Globus pallidus (tissue), 1 donor: ENCODE measurements around the gene FMNL1.
A peak's percentile ranks its signal among the peaks of the same experiment; 100 is the strongest.

ENCODE experiments used
- DNase-seq: peaks from one replicate; pipeline ENCODE4 v3.0.0-alpha.2; 2015; ENCODE audit warnings: low spot score

Gene FMNL1

DNA sequence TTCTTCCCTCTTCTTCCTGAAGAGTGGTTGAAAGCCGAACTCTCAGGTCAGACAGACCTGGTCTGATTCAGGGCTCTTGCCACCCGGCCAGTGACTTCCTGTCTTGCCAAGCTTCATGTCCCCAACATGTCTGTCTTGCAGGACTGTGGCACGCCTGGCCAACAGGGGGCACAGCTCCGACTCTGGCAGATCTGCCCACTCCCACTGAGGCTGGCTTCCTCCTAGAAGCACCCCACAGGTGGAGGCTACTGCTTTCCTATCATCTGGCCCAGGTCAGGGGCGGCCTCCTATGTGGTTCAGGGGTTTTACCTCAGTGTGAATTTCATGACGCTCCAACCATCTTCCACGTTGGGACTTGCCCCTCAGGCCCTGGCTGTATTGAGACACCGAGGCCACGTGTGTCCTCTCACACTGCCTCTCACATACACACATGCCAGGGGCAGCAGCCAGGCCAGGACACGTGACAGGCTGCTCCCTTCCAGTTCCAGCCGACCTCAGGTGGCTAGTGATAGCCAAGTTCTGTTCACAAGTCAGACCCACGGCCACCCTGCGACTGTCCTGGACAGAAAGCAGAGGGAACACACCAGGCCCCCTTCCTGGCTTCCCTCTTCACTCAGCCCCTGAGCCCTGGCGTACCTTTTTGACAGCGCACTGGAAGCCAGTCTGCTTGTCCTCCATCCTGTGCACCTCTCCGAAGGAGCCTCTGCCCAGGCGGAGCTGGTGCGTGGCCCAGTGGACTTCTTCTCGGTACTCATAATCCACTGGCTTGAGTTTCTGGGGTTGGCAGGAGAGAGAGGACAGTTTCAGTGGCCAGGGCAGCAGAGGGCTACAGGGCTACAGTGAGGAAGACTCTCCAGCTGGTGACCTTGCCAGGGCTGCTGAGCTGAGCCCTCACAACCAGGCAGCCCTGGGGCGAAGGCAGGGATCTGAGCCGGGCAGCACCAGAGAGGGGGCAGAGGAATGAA lies 62.8 kb downstream of the FMNL1 start:
- no peak for DNase-seq

DNA sequence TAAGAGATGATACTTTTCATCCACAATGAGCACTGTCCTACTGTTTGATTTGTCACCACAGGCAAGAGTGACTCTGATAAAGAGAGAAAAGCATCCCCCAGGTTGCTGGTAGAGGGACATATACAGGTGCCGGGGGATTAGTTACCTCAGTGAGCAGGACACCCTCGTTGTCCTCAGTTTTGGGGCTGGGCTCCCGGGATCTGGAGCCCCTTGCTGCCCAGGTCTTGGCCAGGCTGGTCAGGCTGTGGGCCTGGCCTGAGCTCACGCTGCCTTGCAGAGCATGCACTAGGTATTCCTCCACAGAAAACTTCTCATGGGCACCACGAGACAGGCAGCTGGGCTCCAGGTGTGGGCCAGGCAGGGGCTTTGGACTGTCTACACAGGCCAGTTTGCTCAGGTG lies 64.6 kb downstream of the FMNL1 start:
- DNase-seq = no peak

DNA sequence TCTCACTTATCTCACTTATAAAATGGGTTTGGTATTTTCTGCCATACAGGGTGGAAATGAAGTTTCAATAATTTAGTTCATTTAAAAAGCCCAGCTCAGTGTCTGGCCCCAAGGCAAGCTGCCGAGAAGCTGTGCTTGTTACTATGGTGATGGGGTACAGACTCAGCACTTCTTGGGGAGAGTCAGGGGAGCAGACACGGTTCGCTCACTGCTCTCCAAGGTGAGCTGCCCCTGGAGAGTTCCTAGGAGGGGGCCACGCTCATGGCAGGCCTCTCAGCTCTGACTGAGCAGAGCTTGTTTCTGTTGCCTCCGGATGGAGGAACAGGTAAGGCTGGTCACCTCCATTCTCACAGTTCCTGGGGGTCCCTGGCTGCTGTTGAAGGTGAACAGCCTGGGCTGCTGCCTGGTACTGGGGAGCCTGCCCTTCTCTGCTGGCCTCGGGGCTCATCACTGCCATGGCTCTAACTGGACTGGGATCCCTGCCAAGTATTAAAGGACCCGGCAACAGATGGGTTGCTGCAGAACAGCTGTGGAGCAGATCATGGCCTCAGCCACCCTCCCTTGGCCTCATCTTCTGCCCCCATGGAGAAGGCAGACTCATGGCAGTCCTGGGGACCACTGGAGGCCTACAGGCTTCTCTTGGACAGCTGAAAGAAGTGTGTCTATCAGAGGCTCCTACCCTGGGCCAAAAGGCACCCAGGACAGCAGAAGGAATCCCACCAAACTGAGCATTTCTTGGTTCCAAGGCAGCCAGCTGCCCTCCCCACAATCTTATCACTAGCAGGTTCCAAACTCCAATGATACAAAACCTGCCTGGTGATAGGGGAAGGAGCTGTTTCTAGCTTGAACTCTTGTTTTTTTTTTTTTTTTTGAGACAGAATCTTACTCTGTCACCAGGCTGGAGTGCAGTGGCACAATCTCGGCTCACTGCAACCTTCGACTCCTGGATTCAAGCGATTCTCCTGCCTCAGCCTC lies 66.1 kb downstream of the FMNL1 start:
- no peak for DNase-seq

DNA sequence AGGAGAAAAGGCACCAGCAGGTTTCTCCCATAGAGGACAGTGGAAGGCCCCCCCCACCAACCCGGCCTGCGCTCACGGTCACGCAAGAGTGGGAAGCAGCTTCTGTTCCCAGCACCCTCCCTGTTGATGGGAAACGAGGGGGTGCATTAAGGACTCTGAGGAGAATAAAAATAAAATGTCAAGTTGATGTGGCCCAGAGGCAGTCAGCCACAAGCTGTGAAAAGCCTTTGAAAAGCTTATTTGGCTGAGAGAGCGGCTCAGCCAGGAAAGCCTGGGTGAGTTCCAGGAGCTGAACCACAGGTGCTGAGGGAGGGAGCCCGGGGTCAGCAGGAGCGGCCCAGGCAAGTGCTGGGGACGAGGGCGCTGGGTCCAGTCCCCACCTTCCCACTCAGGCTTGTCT lies 67.1 kb downstream of the FMNL1 start:
- peak; percentile 45 for DNase-seq

DNA sequence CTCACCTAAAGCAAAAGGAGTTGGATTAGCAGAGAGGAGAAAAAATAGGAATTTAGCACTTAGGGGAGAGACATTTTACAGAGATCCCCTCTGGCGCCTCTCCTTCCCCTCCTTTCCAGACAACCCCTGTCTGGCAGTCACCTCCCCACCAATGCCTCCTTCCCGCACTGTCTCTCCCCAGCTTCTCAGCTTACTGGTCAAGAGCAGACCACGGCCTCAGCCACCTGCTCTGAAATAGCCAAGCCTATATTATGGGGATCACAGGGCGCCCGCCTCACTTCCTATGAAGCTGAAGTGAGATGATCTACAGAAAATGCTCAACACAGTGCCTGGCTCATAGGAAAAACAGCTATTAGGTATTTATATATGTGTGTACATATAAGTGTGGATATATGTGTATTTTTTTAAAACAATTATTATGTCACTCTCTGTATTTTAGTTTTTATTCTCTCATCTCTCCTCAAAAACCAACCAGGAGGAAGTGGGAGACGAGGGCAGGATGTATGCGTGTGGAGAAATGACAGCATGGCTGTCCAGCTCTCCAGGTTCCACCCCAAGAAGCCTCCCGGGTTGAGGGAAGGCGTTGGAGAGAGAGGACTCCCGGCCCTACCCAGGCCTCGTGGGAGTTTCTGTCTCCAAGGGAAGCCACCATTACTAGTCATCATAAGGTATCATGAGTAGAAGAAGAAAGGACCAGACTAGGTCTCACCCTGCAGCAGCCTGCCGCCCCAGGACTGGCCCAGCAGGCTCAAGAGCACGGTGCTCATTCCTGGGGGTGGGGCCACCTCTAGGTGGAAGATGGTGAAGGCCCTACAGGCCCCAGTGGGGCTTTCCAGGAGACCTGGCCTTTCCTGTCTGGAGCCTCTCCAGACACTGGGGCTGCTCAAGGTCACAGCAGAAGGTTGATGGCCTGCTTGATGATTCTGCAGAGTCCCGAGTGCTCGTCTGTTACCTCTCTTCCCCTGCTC lies 67.9 kb downstream of the FMNL1 start:
- no peak for DNase-seq

DNA sequence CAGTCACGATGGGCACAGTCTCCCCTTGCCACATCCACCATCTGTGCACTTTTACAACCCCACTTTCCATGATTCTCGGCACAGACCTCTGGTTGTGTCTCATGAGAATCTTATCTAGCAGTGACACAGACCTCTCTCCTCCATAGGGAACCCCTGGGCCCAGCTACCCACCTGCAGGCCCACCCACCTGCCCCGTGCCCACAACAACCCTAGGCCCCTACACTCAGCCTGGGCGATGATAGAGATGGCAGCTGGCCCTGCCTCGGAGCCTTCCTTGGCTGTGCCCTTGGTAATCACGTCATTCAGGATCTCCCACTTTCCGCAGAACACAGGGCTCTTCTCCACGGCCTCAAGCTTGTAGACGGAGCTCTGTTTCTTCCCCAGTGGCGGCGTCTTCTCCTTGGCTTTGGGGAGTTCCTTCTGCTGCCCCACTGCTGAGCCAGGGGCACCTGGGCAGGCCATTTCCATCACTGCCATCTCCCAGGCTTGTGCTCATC lies 68.6 kb downstream of the FMNL1 start:
- no peak for DNase-seq

DNA sequence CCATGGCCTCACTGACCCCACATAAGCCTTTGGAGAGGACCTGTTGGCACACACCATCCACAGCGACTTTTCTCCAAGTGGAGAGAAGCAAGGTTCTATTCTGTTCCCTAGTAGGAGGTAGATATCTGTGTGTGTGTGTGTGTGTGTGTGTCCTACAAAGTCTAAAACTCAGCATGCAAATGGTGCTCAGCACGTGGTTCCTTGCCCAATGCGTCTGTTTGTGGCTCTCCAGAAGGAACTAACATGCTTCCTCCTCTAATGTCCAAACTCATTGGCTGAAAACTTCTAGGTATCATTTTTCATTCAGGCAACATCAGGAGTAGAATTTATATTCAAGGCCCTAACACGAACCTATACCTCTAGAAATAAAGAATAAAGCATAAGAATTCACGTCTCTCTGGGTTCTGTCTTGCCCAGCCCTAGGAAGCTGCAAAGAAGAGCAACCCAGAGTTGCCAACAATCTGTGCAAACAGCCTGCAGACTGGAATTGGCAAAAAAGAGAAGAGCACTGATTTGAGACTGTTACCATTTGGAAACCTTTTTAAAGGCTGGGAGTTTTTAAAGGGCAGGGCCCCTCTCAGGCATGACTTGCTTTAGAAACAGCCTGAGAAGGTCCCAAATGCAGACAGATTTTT lies 69.6 kb downstream of the FMNL1 start:
- DNase-seq = peak; percentile 49

DNA sequence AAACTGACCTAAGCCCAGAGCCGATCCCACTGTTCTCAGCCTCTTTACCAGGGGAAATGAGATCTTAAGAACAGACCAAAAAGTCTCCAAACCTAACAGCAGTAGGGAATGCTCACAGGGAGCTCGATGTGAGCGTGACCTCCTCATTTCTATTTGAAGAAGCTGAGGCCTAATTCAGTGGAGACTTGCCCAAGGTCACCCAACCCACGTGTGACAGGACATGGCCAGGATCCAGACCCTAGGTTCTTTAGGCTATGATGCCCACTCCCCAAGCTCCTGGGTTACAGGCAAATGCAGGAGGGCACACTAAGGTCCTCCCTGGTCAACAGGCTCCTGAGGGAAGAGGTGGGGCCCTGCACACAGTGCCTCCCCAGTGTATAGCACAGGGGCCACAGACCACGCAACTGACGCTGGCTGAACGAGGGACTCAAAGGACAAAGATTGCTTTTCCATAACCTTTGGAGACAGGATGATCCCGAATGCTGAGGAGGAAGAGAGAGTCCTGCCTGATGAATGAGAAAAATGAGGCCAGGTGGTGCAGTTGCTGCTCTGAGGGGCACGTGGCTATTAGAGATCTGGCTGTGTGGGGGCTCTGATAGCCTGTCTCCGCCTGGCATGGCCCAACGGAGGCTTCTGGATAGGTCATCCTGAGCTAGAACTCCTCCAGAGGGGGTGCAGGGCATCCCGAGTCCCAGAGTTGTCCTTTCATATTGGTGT lies 71.2 kb downstream of the FMNL1 start:
- no peak for DNase-seq

DNA sequence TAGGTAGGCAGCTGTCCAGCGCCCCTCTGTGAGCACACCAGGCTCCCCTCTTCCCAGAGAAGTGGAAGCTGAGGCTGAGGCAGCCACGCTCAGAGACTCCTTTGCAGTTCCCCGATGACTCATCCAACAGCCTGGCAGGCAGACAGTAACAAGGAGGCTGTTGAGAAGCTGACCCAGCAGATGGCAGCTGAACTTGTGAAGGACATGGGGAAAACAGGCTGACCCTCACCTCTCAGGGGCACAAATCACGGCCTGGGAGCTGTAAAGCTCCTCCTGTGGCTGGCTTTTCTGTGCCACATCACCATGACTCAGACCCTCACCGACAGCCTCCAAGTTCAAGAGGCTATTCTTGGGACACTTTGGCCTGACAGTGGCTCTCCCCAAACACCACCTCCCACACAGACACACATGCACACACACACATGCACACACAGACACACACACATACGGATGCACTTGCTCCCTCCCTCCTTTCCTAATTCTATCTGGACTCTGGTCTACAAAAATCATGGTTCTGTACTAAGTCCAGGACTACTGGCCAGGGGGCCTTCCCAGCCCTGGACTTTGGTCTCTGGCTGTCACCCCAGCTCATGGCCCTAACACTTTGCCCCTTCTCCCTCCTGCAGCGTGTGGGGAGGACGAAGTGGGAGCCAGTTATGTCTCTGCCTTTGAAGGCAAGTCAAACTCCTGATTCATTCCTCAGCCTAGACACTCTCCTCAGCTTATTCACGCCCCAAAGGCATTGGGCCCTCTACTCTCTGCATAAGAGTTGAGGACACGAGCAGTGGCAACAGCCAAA lies 71.9 kb downstream of the FMNL1 start:
- peak; percentile 66 for DNase-seq

DNA sequence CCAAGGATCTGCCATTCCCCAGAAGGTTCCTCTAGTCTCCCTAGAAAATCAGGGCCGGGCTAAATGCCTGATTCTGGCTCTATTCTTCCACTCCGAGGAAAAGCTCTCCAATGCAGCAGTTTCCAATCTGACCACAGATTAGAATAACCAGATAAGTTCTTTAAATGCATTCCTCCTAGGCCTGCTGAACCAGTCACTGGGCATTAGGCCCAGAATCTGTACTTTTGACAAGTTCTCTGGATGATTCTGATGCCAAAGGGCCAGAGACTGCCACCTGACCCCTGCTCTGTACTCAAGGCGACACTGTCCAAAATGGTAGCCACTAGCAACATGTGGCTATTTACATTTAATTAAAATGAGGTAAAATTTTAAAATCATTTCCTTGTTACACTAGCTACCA lies 72.8 kb downstream of the FMNL1 start:
- DNase-seq = no peak

DNA sequence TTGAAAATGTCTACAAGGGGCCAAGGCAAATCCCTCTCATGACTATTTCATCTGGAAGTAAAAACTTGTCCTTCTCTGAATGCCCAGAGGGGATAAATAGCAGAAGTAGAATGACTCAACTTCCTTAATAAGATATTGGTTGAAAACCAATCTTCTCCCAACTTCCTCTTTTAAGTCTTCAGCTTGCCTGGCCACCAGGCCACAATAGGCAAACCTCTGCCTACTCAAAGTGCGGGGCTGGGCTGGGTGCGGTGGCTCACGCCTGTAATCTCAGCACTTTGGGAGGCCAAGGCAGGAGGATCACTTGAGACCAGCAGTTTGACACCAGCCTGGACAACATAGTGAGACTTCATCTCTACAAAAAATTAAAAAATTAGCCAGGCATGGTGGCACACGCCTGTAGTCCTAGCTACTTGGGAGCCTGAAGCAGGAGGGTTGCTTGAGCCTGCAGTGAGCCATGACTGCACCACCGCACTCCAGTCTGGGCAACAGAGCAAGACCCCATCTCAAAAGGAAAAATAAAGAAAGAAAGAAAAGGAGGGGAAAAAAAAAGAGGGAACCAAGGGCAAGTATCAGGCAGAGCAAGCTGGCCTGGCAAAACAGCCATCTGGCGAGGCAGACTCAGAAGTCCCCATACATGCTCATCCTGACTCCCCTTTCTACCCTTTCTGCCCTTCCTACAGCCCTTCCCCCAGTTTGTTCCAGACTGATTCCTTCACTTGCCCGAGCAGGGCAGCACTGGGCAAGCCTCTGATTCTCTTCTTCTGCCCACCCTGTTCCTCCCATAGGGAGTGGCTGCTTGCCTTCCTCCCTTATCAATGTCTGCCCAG lies 74.5 kb downstream of the FMNL1 start:
- peak; percentile 57 for DNase-seq

DNA sequence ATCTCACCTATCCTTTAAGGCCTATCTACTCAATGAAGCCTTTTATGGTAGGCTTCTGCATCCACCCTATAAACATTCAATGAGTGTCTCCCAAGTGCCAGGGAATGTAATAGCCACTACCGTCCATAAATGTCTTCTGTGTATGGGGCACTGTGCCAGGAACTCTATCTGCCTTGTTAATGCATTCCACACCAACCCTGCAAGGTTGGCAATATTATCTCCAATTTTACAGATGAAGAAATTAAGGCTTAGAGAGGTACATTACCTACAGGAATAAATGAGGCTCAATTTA lies 75.1 kb downstream of the FMNL1 start:
- DNase-seq = no peak
